ENCODE results near the gene UBL4A. TPM values are rescaled to one million over a fixed set of nuclear protein-coding genes. Genes with fewer than 3 reads are reported as not detected.

The UBL4A gene
- total and polyA plus RNA-seq, 2 of the 13 experiments (the other 11 are each of a cell fraction or from before 2014, with no cell fraction given), result 16.8 to 25.5 TPM

DNA sequence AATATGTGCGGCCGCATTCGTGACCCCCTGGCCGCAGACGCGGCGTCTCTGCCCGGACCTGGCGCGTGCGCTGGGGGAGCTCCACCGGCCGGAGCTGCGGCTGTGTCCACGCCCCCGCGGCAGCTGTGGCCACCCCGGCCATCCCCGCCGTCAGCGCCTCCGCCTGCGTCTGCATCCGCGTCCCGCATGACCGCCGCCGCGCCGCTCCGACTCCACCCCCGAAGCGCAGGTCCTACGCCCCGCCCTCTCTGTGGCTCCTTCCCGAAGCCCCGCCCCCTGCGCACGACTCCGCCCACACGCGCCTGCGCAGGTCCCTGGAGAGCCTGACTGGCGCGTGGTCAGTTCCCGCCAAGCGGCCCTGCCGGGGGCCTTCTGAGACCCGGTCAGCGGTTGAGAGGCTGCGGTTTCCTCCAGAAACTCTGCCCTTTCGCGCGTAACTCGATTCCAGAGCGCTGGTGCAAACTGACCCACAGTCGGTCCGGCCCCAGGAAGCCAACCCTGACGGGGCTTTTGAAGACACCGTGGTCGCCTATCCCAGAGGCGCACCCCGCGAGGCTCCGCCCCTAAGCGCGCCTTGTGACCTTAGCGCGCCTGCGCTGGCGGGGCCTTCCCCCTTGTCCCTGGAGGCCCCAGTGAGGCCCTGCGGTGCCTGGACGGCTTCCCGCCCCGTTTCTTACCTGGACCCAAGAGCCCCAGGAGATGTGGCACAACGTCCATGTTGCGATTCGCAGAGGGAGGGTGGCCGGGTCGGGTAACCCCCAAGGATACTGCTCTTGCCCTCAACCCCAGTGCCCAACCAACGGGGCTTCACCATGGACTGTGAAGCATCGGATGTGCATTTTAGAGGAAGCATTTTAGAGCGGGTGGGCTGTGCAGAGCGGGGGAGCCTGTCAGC, 7.4 kb downstream of the UBL4A start, which contains the start of gene LAGE3 (continued):
- TF ChIP-seq ZNF687 (CRISPR knock-in tag; IDR thresholded peaks at IDR 0.05) (peak; percentile 97), MXD4 (CRISPR knock-in tag; IDR thresholded peaks at IDR 0.05) (0 out of 2 replicates have a peak, but pooled peaks have one; percentile 40), TCF7 (IDR thresholded peaks at IDR 0.05; ENCODE audit: low read depth) (no peak), SP140L (CRISPR knock-in tag; IDR thresholded peaks at IDR 0.05; ENCODE audit: borderline replicate concordance) (no peak), ZNF644 (CRISPR knock-in tag; IDR thresholded peaks at IDR 0.05; ENCODE audit: low read depth) (no peak), YEATS2 (CRISPR knock-in tag; IDR thresholded peaks at IDR 0.05; ENCODE audit: borderline replicate concordance) (no peak), SNAI1 (CRISPR knock-in tag; IDR thresholded peaks at IDR 0.05; ENCODE audit: borderline replicate concordance) (no peak), RXRB (CRISPR knock-in tag; IDR thresholded peaks at IDR 0.05; ENCODE audit: borderline replicate concordance) (no peak), SUZ12 (IDR thresholded peaks at IDR 0.05; ENCODE audit: low read depth, low read length) (no peak), ZNF607 (CRISPR knock-in tag; IDR thresholded peaks at IDR 0.05; ENCODE audit: borderline replicate concordance) (0 out of 2 replicates have a peak, but pooled peaks have one; percentile 38), ZNF660 (CRISPR knock-in tag; IDR thresholded peaks at IDR 0.05; ENCODE audit: borderline replicate concordance, low read depth) (no peak), DPF2 (CRISPR knock-in tag; IDR thresholded peaks at IDR 0.05; ENCODE audit: borderline replicate concordance, low read depth) (no peak), SKI (IDR thresholded peaks at IDR 0.05; ENCODE audit: partially characterized antibody) (no peak), CHD2 (IDR thresholded peaks at IDR 0.05; ENCODE audit: low read depth, low read length) (no peak), ISX (CRISPR knock-in tag; conservative IDR thresholded peaks at IDR 0.05) (no peak), ZNF776 (CRISPR knock-in tag; IDR thresholded peaks at IDR 0.05) (no peak), PLRG1 (conservative IDR thresholded peaks at IDR 0.05) (no peak)
- TF ChIP-seq, protein P1, sequence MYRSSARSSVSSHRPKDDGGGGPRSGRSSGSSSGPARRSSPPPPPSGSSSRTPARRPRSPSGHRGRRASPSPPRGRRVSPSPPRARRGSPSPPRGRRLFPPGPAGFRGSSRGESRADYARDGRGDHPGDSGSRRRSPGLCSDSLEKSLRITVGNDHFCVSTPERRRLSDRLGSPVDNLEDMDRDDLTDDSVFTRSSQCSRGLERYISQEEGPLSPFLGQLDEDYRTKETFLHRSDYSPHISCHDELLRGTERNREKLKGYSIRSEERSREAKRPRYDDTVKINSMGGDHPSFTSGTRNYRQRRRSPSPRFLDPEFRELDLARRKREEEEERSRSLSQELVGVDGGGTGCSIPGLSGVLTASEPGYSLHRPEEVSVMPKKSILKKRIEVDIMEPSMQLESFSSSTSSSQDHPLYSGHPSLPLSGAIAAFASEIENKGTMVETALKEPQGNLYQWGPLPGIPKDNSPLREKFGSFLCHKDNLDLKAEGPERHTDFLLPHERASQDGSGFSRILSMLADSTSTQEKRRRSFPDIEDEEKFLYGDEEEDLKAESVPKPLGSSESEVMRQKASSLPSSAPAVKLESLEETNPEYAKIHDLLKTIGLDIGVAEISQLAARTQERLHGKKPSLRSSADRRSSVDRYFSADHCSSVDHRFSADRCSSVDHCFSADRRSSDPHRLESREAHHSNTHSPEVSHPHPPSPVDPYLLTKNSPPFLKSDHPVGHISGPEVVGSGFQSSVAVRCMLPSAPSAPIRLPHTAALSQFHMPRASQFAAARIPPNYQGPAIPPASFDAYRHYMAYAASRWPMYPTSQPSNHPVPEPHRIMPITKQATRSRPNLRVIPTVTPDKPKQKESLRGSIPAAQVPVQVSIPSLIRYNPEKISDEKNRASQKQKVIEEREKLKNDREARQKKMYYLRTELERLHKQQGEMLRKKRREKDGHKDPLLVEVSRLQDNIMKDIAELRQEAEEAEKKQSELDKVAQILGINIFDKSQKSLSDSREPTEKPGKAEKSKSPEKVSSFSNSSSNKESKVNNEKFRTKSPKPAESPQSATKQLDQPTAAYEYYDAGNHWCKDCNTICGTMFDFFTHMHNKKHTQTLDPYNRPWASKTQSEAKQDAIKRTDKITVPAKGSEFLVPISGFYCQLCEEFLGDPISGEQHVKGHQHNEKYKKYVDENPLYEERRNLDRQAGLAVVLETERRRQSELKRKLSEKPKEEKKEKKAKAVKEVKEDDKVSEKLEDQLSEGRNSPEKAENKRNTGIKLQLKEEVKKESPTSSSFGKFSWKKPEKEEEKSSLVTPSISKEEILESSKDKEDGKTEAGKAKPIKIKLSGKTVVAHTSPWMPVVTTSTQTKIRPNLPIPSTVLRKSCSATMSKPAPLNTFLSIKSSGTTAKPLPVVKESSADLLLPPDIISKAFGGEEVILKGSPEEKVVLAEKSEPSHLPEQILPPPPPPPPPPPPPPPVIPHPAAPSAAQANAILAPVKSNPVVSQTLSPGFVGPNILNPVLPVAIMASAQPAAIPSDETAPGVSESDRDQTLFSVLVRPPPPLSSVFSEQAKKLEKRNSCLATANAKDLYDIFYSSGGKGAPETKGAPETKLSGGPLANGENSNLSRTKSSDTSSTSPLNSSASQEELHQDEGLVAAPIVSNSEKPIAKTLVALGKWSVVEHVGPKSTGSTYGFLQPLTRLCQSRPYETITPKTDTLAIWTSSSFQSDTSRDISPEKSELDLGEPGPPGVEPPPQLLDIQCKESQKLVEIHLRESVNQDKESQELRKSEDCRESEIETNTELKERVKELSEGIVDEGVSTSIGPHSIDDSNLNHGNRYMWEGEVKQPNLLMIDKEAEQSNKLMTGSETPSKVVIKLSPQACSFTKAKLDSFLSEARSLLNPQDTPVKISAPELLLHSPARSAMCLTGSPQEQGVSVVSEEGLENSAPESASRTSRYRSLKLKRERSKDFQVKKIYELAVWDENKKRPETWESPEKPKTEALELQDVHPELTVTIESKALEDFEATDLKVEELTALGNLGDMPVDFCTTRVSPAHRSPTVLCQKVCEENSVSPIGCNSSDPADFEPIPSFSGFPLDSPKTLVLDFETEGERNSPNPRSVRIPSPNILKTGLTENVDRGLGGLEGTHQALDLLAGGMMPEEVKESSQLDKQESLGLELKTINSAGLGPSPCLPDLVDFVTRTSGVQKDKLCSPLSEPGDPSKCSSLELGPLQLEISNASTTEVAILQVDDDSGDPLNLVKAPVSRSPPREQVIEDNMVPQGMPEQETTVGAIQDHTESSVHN (CRISPR knock-in tag; IDR thresholded peaks at IDR 0.05), result 0 out of 2 replicates have a peak, but pooled peaks have one; percentile 35
